GM03348 (cell line): ENCODE results near the gene LINGO3.
A peak's percentile ranks its signal among the peaks of the same experiment; 100 is the strongest.

Source experiments
- DNase-seq: peaks from one replicate; pipeline ENCODE4 v3.0.0; 2012; ENCODE audit warnings: low spot score

LINGO3 gene

DNA sequence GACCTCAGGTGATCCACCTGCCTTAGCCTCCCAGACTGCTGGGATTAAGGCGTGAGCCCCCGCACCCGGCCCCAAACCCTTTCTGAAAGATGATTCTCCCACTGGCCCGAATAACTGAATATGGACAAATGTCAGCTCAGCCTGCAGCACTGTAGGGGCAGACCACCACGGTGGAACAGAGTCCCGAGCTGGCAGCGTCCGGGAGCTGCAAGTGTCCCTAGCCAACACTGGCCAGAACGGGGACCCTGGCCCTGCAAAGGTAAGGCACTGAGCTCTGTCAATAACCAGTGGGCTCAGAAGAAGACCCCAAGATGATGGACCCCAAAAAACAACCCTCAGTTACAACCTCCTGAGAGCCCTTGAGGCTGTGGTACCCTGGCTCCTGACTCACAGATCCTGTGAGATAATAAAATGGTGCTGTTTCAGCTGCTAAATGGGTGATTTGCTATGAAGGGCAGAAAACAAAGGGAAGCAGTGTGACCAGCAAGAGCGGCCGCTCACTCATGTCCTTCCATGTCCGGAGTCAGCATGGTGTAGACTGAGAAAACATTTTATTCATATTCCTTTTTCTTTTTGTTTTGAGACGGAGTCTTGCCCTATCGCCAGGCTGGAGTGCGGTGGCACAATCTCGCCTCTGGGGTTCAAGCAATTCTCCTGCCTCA lies 18.9 kb upstream of the LINGO3 start:
- DNase-seq = no peak

DNA sequence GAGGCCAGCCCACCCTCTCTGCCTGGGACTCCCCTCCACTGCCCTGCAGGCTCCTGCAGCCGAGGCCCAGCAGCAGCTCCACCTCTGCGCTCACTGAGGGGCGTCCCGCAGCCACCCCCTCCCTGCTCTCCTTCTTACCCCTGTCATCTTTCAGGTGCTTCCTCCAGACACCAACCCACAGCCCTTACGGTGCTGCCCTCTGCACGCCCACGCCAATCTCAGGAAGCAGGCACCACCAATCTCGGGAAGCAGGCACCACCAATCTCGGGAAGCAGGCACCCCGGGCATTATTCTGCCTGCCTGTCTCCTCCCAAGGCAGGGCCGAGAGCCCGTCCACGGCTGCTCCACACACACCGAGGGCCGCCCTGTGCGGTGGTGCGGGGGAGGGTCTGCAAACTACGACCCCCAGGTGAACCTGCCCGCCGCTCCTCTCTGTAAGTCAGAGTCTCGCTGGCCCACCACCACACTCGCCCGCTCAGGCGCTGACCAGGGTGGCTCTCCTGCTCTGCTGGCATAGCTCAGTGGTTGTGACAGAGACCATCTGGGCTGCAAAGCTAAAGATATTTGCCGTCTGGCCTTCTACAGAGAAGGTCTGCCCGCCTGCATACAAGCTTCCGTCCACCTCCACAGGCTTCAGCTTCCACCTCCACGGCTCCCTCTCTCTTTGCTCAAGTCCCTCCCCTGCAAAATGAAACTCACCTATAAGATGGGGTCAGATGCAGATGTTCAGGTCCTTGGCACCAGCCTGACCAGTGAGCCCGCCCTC lies 17.5 kb upstream of the LINGO3 start:
- no peak for DNase-seq

DNA sequence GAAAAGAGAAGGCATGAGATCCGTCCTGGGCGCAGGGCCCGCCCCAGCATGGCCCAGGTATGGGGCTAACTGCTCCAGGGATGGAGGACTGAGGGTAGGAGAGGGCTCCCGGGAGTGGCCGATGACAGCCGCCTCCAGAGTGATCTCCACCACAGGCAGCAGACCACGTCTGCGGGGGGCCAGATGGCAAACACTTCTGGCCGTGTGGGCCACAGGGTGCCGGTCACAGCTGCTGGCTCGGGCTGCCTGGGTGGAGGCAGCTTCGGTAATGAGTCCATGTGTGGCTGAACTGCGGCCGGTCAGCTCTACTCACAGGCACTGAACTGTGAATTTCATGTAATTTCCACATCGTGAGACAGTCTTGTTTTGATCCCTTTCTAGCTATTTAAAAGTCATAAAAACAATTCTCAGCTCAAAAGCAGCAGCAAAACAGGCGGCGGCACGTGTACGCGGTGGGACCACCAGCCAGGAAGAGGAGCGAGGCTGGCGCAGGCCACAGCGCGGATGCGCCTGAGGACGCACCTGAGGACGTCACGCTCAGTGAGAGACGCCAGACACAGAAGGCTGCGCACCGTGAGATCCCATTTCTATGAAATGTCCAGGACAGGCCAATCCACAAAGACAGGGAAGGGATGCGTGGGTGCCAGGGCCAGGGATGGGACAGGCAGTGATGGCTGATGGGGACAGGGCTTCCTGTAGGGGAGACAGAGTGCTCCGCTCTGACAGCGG lies 16.4 kb upstream of the LINGO3 start:
- DNase-seq = no peak

- no peak for DNase-seq
These were observed 15.8 kb upstream of the LINGO3 start for GRCh38 chr19:2323707-2324106.

DNA sequence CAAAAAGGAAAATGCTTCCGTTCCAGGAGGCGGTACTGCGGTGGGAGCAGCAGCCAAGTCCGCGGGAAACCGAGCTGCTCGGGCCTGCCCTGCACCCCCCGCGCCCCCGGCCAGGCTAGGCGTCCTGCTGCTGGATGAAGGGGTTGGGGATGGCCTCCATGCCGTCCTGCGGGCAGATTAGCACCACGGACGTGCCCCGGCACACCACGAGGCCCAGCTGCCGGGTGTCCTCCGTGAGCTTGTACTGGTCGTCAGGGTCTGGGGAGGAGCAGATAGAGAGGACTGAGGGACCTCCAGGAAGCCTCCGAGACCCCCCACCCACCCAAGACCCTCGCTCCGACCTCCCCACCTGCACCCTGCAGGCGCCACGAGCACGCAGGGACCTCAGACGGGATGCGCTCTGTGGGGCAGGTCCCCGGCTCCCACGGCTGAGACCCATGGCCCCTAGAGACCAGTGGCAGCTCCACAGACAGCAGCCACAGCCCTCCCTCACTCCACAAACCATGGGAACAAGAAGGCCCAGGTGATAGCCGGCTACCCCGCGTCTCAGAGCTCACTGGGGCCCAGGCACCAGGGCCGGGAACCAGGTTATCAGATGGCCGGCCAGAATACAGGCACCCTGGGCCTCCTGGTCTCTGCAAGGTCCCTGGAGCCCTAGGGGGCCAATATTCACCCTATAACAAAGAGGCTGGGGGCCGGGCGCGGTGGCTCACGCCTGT lies 13.8 kb upstream of the LINGO3 start:
- DNase-seq = no peak

DNA sequence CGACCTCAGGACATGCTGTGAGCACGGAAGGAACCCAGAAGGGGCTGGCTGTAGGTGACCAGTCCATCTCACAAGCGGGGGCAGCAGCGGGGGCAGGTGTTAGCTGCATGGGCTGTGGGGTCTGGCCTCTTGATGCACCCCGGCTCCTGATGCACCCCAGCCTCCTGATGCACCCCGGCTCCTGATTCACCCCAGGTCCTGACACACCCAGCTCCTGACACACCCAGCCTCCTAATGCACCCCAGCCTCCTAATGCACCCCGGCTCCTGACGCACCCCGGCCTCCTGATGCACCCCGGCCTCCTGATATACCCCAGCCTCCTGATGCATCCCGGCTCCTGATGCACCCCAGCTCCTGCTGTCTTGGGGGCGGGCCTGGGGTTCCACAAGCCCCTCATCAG lies 13.0 kb upstream of the LINGO3 start:
- DNase-seq = no peak

DNA sequence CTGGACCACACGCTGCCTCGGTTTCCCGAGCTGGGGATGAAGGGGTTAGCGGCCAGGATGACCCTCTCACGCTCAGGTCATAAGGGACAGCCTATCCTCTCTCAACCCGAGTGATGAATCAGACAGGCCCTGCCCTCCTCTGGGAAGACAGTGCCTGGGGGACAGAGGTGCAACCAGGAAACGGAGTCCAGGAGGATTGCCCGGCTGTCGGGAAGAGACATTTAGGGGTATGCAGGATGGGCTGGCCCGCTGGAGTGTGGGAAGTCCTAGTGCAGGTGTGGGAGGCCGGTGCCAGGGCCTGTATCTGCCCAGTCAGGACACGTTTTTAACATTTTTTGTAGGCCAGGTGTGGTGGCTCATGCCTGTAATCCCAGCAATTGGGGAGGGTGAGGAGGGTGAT lies 12.1 kb upstream of the LINGO3 start:
- no peak for DNase-seq

DNA sequence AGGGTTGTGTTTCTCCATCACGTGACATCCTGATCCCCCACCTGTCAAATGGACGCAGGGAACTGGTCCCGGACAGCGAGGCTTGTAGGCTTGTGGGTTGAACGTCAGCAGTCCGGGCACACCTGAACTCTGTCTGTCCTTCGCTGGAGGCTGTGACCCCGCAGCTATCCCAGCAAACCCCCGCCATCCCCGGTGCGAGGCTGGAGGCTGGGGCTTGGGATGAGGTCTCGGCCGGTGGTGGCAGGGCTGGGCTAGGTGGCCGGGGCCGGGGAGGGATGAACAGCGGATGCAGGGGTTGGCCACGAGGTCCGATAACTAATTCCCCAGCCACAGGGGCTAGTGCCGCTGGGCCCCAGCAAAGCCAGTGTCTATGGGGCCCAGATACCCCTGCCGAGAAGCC lies 11.6 kb upstream of the LINGO3 start:
- no peak for DNase-seq

GRCh38 chr19:2318923-2319322 lies 11.0 kb upstream of the LINGO3 start:
- no peak for DNase-seq

DNA sequence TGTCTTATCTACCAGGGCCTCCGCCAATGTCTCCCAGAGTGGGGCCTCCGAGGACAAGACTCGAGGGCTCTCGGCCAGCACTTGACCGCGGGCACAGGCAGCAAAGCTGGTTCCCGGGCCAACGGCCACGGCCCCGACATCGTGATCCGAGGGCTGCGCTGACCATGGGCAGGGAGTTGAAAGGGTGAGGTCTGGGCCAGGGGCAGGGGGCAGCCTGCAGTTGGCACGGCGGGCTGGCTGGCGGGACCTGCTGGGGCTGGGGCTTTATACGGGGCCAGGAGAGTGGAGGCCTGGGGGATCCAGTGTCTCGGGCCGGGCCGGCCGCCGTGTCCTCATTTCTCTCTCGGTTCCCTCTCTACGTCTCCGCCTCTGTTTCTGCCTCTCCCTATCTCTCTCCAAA lies 9.8 kb upstream of the LINGO3 start:
- no peak for DNase-seq

DNA sequence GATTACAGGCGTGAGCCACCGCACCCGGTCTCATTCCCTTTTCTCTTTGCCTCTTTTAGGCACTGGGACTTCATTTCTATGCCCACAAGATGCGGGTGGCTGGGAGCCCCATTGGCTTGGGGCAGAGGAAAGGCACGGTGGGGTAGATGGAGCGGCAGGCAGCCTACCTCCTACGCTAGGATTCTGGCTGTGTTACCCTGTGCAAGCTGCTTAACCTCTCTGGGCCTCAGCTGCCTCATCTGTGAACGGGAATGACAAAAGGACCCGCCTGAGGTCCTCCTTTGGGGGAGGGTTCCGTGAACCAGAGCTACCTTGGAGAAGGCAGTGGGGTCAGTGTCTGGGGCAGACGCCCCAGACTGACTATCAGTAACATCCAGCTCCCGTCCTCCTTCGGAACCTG lies 9.3 kb upstream of the LINGO3 start:
- DNase-seq = no peak

GRCh38 chr19:2315818-2316353 lies 7.9 kb upstream of the LINGO3 start:
- DNase-seq = peak; percentile 79

- no peak for DNase-seq
These were observed 7.3 kb upstream of the LINGO3 start for GRCh38 chr19:2315121-2315817.

DNA sequence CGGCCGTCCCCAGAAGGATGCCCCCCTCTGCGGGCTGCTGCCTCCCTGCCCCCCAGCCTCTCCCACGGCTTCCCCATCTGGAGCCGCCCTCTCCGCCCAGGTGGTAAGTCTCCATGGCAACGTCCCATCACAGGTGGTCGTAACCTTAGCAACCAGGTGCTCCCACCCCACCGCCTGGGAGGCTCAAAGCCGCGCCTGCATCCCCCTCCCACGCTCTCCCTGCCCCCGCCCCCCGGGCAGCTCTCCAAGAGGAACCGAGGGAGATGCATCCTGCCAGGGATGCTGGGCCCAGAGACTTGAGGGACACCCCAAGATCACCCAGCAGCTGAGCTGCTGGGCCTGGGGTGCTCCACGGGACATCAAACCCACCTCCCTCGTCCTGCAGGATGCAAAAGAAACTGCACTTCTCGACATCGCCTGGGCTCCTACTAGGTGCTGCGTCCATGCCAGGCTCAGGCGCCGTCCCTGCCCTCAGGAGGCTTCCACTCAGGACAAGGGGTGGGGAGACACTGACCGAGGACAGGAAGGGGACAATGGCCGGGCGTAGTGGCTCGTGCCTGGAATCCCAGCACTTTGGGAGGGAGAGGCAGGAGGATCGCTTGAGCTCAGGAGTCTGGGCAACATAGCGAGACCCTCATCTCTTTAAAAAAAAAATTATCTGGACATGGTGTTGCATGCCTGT lies 5.0 kb upstream of the LINGO3 start:
- DNase-seq = no peak

- DNase-seq = no peak
These were observed 3.1 kb upstream of the LINGO3 start for GRCh38 chr19:2311093-2311492.

DNA sequence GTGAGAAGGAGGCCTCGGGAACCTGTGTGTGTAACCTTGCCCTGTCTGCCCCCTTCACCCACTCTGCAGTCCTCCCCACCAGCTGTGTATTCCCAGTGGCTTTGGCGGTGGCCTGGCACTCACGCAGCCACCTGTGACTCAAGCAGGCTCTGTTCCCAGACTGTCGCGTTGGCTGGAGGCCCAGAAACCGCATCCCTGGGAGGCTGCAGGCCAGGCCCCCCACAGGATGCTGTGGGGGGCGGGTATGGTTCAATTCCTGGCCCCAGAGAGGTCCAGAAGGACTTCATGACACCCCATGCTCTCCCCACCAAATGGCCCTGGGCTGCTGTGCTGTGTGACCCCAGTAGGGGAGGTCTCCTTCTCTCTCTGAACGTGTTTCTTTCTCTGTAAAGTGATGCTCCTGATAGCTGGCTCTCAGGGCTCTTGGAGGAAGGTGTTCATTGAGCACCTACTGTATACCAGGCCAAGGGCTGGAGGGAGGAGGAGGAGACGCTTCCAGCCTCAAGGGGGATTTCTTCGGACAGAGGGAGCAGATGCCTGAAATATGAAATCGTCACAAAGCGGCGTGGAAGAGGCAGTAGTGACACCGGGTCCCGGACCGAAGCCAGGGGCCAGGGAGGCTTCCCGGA lies 1.9 kb upstream of the LINGO3 start:
- DNase-seq = peak; percentile 36

GRCh38 chr19:2307518-2308012 lies 389 bp downstream of the LINGO3 start:
- no peak for DNase-seq

DNA sequence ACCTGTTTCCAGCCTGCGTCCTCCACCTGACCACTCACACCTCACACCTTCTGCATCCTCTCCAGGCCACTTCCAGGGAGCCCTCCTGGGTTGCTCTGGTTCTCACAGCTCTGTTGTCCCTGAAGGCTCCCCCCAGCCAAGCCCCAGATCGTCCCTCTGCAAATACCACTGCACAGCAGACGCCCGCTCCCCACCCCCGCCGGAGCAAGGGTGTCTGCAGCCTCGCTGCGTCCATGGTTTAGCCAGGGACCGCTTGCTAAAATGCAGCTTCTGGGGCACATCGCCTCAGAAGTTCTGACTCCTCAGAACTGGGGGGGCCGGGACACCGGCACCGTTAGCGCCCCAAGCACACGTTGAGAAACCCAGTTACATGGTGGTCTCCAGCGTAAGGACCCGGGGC lies 983 bp downstream of the LINGO3 start:
- no peak for DNase-seq

- DNase-seq = no peak
These were observed 1.6 kb downstream of the LINGO3 start for GRCh38 chr19:2306281-2306806.
